ENCODE data around the gene ALG9. TPM values are rescaled to one million over a fixed set of nuclear protein-coding genes. Genes with fewer than 3 reads are reported as not detected.

Gene ALG9
- total and polyA plus RNA-seq, 9 donors = 12.0 to 43.5 (median 29.3) TPM

DNA sequence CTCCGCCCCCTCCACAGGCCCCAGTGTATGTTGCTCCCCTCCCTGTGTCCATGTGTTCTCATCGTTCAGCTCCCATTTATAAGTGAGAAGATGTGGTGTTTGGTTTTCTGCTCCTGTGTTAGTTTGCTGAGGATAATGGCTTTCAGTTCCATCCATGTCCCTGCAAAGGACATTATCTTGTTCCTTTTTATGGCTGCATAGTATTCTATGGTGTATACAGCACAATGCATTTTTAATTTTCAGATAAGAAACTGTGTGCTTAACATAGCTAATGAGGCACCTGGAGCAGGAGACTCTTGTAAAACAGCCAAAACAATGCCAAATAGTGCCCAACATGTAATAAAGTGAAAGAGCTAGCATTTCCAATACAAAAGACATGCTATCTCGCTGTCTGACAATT, 21.8 kb downstream of the ALG9 start:
- Histone ChIP-seq H3K27me3 (no peaks in the 10 kb centered on the region), H3K9me3 (no peaks in the 10 kb centered on the region), H3K4me1 (ENCODE audit: insufficient read depth) (no peaks in the 10 kb centered on the region), H3K4me3 (no peak overlapping the region), H3K36me3 (no peaks in the 10 kb centered on the region), H3K27ac (no peak overlapping the region)
- WGBS, 3 donors = 93 to 97% (median 96%) methylated on average over 3 of the region's 3 CpGs
- intact Hi-C loops (cut with DNase I) = loop anchor here in 2 of 4 donors (10.0 kb wide), 1 partner anchor 75 kb away; no protein-coding TSS in a partner anchor
- no peak for DNase-seq
- no peak for TF ChIP-seq POLR2A (IDR thresholded peaks at IDR 0.05)

DNA sequence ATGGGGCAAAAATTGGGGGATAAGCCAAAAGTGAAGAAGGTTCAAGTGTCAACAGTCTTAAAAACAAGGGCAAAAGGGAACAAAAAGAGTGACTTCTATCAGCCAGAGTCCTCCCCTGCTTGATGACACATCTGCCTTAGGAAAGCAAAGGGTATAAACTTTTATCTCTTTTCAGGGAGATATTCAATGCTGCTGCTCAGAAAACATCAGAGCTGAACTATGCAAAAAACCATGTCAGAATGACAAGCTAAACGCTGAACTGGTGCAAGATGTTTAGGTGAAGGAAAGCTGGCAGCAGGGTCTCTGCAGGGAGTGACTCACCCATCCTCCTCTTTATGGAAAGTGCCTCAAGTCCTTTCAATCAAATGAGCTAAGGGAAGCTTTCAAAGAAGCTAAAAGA, 24.7 kb downstream of the ALG9 start:
- intact Hi-C loops (cut with DNase I) = loop anchor here in 2 of 4 donors (10.0 kb wide), 1 partner anchor 72 kb away; no protein-coding TSS in a partner anchor
- WGBS, 3 donors = 17 to 29% (median 25%) methylated on average over 1 of the region's 1 CpG
- Histone ChIP-seq H3K4me3 (no peak overlapping the region), H3K27ac (no peak overlapping the region), H3K27me3 (no peaks in the 10 kb centered on the region), H3K4me1 (ENCODE audit: insufficient read depth) (no peaks in the 10 kb centered on the region), H3K36me3 (no peaks in the 10 kb centered on the region), H3K9me3 (no peaks in the 10 kb centered on the region)
- DNase-seq = no peak
- no peak for TF ChIP-seq EP300 (IDR thresholded peaks at IDR 0.05)
- no peak for TF ChIP-seq POLR2A (IDR thresholded peaks at IDR 0.05)

DNA sequence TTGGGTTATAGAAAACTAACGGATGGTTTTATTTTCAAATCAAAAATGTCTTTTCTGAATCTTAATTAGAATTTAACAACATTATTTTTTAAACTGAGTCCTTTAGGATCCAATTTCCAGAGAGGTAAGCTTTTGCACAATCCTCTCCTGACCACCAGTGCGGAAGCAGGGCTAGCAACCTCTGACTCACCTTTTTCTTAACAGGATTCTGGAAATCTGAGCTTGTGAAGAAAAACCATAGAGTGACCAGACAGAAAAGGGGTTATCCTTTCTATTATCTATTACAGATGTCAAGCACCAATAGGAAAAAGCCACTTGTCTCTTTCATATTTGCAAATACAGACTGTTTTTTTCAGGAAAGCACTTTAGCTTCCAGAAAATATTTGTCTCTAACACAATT, 25.3 kb downstream of the ALG9 start:
- Histone ChIP-seq H3K4me1 (ENCODE audit: insufficient read depth) (no peaks in the 10 kb centered on the region), H3K9me3 (no peaks in the 10 kb centered on the region), H3K36me3 (no peaks in the 10 kb centered on the region), H3K27me3 (no peaks in the 10 kb centered on the region), H3K27ac (no peak overlapping the region), H3K4me3 (no peak overlapping the region)
- DNase-seq = no peak
- TF ChIP-seq POLR2A (IDR thresholded peaks at IDR 0.05) (no peak), EP300 (IDR thresholded peaks at IDR 0.05) (no peak)
- TF ChIP-seq, protein P1, sequence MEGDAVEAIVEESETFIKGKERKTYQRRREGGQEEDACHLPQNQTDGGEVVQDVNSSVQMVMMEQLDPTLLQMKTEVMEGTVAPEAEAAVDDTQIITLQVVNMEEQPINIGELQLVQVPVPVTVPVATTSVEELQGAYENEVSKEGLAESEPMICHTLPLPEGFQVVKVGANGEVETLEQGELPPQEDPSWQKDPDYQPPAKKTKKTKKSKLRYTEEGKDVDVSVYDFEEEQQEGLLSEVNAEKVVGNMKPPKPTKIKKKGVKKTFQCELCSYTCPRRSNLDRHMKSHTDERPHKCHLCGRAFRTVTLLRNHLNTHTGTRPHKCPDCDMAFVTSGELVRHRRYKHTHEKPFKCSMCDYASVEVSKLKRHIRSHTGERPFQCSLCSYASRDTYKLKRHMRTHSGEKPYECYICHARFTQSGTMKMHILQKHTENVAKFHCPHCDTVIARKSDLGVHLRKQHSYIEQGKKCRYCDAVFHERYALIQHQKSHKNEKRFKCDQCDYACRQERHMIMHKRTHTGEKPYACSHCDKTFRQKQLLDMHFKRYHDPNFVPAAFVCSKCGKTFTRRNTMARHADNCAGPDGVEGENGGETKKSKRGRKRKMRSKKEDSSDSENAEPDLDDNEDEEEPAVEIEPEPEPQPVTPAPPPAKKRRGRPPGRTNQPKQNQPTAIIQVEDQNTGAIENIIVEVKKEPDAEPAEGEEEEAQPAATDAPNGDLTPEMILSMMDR (IDR thresholded peaks at IDR 0.05) = no peak
- WGBS, 3 donors = 72 to 84% (median 83%) methylated on average over 2 of the region's 2 CpGs
- intact Hi-C loops (cut with DNase I) = loop anchor here in 2 of 4 donors (10.0 kb wide), 1 partner anchor 71 kb away; no protein-coding TSS in a partner anchor

DNA sequence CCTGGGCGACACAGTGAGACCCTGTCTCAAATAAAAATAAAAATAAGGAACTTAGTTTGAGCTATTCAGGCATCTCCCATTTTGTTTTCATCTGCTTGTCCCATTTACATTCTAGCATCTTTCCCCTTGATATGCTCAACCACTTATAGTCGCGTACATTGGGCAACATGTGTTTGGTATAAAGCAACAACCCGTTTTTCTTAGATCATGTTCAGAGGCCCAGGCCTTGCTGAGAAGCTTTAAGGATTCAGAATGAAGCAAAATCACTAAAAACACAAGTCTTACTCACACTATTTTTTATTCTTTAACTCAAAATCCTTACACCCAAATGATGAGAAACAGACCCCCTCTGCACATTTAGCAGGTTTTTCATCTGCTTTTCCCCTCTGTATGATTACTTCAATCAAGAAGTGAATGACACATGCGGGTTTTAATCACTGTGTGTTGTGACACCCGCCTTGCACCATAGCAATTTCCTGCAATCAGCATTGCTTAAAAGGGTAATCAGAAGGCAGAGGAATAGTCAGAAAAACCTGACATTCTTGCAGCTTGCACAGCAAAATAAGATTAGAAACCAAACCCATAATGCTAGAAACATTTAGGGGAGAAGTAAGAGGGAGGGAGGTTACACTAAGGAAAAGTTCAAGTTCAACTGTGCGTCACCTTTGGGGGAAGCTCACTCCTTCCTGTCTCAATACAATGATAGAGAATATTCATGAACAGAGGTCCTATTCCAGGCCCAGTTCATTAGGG, 25.9 kb downstream of the ALG9 start:
- no peaks in the 10 kb centered on the region for H3K27me3 ChIP-seq
- no peaks in the 10 kb centered on the region for H3K36me3 ChIP-seq
- H3K4me3 ChIP-seq = no peak overlapping the region
- H3K27ac ChIP-seq = no peak overlapping the region
- 89 to 90% (median 89%) methylated on average over 7 of the region's 7 CpGs for WGBS, 3 donors
- no peaks in the 10 kb centered on the region for H3K4me1 ChIP-seq (ENCODE audit: insufficient read depth)
- DNase-seq = no peak
- H3K9me3 ChIP-seq = no peaks in the 10 kb centered on the region
- TF ChIP-seq POLR2A (IDR thresholded peaks at IDR 0.05) (no peak), EP300 (IDR thresholded peaks at IDR 0.05) (no peak)
- TF ChIP-seq, protein P1 (IDR thresholded peaks at IDR 0.05) = no peak
- intact Hi-C loops (cut with DNase I) = loop anchor here in 2 of 4 donors (10.0 kb wide), 1 partner anchor 71 kb away; no protein-coding TSS in a partner anchor

DNA sequence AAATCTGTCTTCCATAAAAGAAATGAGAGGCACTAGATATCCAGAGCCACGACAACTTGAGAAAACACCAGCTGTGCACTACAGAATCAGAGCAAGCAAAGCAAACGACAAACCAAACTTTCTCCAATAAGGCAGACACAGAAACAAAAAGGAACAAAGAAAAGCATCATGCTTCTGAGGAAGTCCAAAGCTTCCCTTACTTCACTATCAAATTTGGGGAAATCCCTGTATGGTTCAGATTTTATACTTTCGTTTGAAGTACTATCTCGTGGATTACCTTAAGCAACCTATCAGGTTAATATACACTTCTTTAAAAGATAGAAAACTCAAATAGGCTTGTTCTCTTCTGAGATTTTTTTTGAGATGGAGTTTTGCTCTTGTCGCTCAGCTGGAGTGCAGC, 27.7 kb downstream of the ALG9 start:
- no peaks in the 10 kb centered on the region for H3K36me3 ChIP-seq
- H3K27me3 ChIP-seq = no peaks in the 10 kb centered on the region
- intact Hi-C loops (cut with DNase I) = loop anchor here in 3 of 4 donors (5.0 to 10.0 kb wide), 4 partner anchors 69 to 281 kb away; no protein-coding TSS in a partner anchor
- WGBS, 3 donors = 77 to 82% (median 79%) methylated on average over 5 of the region's 5 CpGs
- TF ChIP-seq, protein P1 (IDR thresholded peaks at IDR 0.05) = no peak
- TF ChIP-seq POLR2A (IDR thresholded peaks at IDR 0.05) = no peak
- TF ChIP-seq EP300 (IDR thresholded peaks at IDR 0.05) = no peak
- DNase-seq = no peak
- no peaks in the 10 kb centered on the region for H3K4me1 ChIP-seq (ENCODE audit: insufficient read depth)
- H3K27ac ChIP-seq = no peak overlapping the region
- no peaks in the 10 kb centered on the region for H3K9me3 ChIP-seq
- no peak overlapping the region for H3K4me3 ChIP-seq

Data from ovary (tissue), 9 donors.